HepG2 (cell line): ENCODE measurements around the gene NDOR1. TPM values are rescaled to one million over a fixed set of nuclear protein-coding genes. Genes with fewer than 3 reads are reported as not detected.

Source experiments
- ATF7-NPFF ChIP-seq: sonication (generic); formaldehyde crosslinking; IDR thresholded peaks from 2 replicates; pipeline ENCODE4 v1.8.1; 2023; ENCODE audit warnings: mild to moderate bottlenecking, low read depth, missing genetic modification reagents, moderate library complexity
- CBX1 ChIP-seq: IDR thresholded peaks from one replicate; pipeline ENCODE4 v1.6.1; 2016; ENCODE audit warnings: antibody characterized with exemption, low read depth
- DNMT1 ChIP-seq: sonication (generic); formaldehyde crosslinking; IDR thresholded peaks from 2 replicates; pipeline ENCODE4 v1.5.1; 2020; ENCODE audit warnings: mild to moderate bottlenecking, missing genetic modification reagents
- GATA4 ChIP-seq: sonication (generic); IDR thresholded peaks from 2 replicates; pipeline ENCODE4 v1.6.1; 2016; ENCODE audit warnings: antibody characterized with exemption, low read depth, borderline replicate concordance
- HES4 ChIP-seq: sonication (generic); formaldehyde crosslinking; IDR thresholded peaks from 2 replicates; pipeline ENCODE4 v1.9.0; 2021; ENCODE audit warnings: mild to moderate bottlenecking, missing genetic modification reagents, borderline replicate concordance
- KLF16 ChIP-seq, 2 experiments: sonication (generic) in 1 of 2; formaldehyde crosslinking in 1 of 2; IDR thresholded peaks; 2 replicates each; pipeline versions ENCODE4 v1.6.1 to v1.8.0; 2016 to 2023; ENCODE audit warnings: missing genetic modification reagents in 2 of 2, missing compliant biosample characterization in 1 of 2
- MYC ChIP-seq: sonication (generic); formaldehyde crosslinking; IDR thresholded peaks from 2 replicates; pipeline ENCODE4 v1.9.0; 2021; ENCODE audit warnings: missing genetic modification reagents, borderline replicate concordance
- NR3C1 ChIP-seq: sonication (generic); formaldehyde crosslinking; IDR thresholded peaks from 2 replicates; pipeline ENCODE4 v1.4.0; 2020; ENCODE audit warnings: missing genetic modification reagents
- RARA ChIP-seq: IDR thresholded peaks from 2 replicates; pipeline ENCODE4 v1.6.1; 2016; ENCODE audit warnings: missing genetic modification reagents, missing compliant biosample characterization
- RFXANK ChIP-seq: IDR thresholded peaks from 2 replicates; pipeline ENCODE4 v1.6.1; 2016
- ZNF234 ChIP-seq: sonication (generic); formaldehyde crosslinking; conservative IDR thresholded peaks from 2 replicates; pipeline ENCODE4 v1.5.1; 2020; ENCODE audit warnings: mild to moderate bottlenecking, missing genetic modification reagents
- ZNF510 ChIP-seq: sonication (generic); formaldehyde crosslinking; IDR thresholded peaks from 2 replicates; pipeline ENCODE4 v1.4.0; 2020; ENCODE audit warnings: low read depth, mild to moderate bottlenecking, missing genetic modification reagents
- ZNF564 ChIP-seq: sonication (generic); formaldehyde crosslinking; IDR thresholded peaks from 2 replicates; pipeline ENCODE4 v1.8.1; 2023; ENCODE audit warnings: mild to moderate bottlenecking, missing genetic modification reagents
- ZZZ3 ChIP-seq: sonication (generic); formaldehyde crosslinking; IDR thresholded peaks from 2 replicates; pipeline ENCODE4 v1.4.0; 2020; ENCODE audit warnings: missing genetic modification reagents, mild to moderate bottlenecking, borderline replicate concordance
- polyA plus RNA-seq, 8 experiments: library from polyadenylated mRNA; depleted of rRNA in 3 of 8; stranded (reverse) in 7 of 8; unstranded in 1 of 8; fragments of >200 nt; fragmentation: Illumina TruSeq in 4 of 8; extraction: Trizol in 4 of 8; gene quantifications; 2 replicates each; pipeline versions ENCODE4 v1.2.1 to v1.2.3, GENCODE V29; 2011 to 2016; ENCODE audit warnings: low read depth in 4 of 8, missing spikeins in 1 of 8, mixed read lengths in 1 of 8; ENCODE audit not compliant: insufficient read depth in 1 of 8
- total RNA-seq, 5 experiments: library from RNA; depleted of rRNA; stranded (reverse); fragments of >200 nt; fragmentation: Illumina TruSeq; extraction: Trizol; gene quantifications; 2 replicates each; pipeline ENCODE4 v1.2.3, GENCODE V29; 2016; ENCODE audit warnings: low read depth in 1 of 5
- TF ChIP-seq, protein P1 (sequence below): sonication (generic); formaldehyde crosslinking; IDR thresholded peaks from 2 replicates; pipeline ENCODE4 v1.8.0; 2023; ENCODE audit warnings: mild to moderate bottlenecking, missing genetic modification reagents
- TF ChIP-seq, protein P2 (sequence below): sonication (generic); formaldehyde crosslinking; IDR thresholded peaks from 2 replicates; pipeline ENCODE4 v1.4.0; 2020; ENCODE audit warnings: missing genetic modification reagents
- TF ChIP-seq, protein P3 (sequence below): sonication (generic); formaldehyde crosslinking; IDR thresholded peaks from 2 replicates; pipeline ENCODE4 v1.4.0; 2020; ENCODE audit warnings: mild to moderate bottlenecking, low read depth, missing genetic modification reagents
- TF ChIP-seq, protein P4 (sequence below): sonication (generic); formaldehyde crosslinking; IDR thresholded peaks from 2 replicates; pipeline ENCODE4 v1.5.0; 2020; ENCODE audit warnings: mild to moderate bottlenecking, missing genetic modification reagents
- TF ChIP-seq, protein P5 (sequence below): IDR thresholded peaks from 2 replicates; pipeline ENCODE4 v1.6.1; 2016; ENCODE audit warnings: missing biosample characterization, missing genetic modification reagents, low read depth

The NDOR1 gene
- total and polyA plus RNA-seq, 2 of the 13 experiments (the other 11 are each of a cell fraction or from before 2014, with no cell fraction given), result 3.6 to 8.7 TPM

DNA sequence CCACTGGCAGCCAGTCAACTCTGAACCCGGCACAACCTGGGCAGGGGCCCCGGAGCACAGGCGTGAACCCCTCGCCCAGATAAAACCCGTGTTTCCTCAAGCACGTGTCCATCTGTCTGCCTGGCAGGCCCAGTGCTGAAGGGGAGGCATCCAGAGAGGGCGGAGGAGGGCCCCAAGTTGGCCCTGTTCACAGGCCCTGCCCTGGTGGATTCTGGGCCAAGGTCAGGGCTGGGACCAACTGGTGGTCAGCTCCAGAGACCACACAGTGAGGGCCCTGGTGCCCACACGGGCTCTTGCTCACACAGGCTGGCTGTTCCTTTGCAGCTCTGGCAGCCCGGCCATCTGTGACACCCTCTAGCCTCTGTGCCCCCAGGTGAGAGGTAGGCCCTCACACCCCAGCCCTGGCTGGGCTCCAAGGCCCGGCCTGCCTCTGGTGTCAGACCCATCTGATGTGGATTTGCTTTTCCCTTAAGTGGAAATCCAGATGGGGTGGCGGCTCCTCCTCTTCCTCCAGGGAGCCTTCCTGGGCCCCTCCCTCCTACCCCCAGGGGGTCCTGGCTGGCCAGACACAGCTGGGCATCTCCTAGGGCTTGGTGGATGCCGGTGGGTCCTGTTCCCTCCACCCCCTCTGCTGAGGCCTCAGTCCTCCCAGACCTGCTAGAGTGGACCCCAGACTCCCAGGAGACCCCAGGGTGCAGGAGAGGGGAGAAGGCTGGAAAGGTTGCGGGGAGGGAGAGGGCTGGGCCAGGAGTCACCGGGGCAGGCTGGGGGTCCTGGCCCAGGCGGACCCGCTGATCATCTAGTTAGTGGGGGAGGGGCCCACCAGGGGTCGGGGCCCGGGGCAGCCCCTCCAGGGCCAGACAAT is 45.1 kb downstream of the NDOR1 start (continued):
- TF ChIP-seq, protein P1, sequence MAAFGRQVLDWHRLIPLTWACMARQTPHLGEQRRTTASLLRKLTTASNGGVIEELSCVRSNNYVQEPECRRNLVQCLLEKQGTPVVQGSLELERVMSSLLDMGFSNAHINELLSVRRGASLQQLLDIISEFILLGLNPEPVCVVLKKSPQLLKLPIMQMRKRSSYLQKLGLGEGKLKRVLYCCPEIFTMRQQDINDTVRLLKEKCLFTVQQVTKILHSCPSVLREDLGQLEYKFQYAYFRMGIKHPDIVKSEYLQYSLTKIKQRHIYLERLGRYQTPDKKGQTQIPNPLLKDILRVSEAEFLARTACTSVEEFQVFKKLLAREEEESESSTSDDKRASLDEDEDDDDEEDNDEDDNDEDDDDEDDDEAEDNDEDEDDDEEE (CRISPR knock-in tag), result no peak
- no peak for TF ChIP-seq KLF16 (CRISPR knock-in tag; IDR thresholded peaks at IDR 0.05)
- no peak for TF ChIP-seq ZNF564 (CRISPR knock-in tag)
- TF ChIP-seq, protein P2, sequence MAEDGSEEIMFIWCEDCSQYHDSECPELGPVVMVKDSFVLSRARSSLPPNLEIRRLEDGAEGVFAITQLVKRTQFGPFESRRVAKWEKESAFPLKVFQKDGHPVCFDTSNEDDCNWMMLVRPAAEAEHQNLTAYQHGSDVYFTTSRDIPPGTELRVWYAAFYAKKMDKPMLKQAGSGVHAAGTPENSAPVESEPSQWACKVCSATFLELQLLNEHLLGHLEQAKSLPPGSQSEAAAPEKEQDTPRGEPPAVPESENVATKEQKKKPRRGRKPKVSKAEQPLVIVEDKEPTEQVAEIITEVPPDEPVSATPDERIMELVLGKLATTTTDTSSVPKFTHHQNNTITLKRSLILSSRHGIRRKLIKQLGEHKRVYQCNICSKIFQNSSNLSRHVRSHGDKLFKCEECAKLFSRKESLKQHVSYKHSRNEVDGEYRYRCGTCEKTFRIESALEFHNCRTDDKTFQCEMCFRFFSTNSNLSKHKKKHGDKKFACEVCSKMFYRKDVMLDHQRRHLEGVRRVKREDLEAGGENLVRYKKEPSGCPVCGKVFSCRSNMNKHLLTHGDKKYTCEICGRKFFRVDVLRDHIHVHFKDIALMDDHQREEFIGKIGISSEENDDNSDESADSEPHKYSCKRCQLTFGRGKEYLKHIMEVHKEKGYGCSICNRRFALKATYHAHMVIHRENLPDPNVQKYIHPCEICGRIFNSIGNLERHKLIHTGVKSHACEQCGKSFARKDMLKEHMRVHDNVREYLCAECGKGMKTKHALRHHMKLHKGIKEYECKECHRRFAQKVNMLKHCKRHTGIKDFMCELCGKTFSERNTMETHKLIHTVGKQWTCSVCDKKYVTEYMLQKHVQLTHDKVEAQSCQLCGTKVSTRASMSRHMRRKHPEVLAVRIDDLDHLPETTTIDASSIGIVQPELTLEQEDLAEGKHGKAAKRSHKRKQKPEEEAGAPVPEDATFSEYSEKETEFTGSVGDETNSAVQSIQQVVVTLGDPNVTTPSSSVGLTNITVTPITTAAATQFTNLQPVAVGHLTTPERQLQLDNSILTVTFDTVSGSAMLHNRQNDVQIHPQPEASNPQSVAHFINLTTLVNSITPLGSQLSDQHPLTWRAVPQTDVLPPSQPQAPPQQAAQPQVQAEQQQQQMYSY (CRISPR knock-in tag), result no peak
- peak; percentile 45; the same call in 1 of the 2 replicates for TF ChIP-seq RARA
- TF ChIP-seq DNMT1 (CRISPR knock-in tag), result no peak
- no peak for TF ChIP-seq RFXANK
- TF ChIP-seq, protein P3, sequence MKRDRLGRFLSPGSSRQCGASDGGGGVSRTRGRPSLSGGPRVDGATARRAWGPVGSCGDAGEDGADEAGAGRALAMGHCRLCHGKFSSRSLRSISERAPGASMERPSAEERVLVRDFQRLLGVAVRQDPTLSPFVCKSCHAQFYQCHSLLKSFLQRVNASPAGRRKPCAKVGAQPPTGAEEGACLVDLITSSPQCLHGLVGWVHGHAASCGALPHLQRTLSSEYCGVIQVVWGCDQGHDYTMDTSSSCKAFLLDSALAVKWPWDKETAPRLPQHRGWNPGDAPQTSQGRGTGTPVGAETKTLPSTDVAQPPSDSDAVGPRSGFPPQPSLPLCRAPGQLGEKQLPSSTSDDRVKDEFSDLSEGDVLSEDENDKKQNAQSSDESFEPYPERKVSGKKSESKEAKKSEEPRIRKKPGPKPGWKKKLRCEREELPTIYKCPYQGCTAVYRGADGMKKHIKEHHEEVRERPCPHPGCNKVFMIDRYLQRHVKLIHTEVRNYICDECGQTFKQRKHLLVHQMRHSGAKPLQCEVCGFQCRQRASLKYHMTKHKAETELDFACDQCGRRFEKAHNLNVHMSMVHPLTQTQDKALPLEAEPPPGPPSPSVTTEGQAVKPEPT (CRISPR knock-in tag), result no peak
- TF ChIP-seq CBX1, result no peak
- TF ChIP-seq GATA4, result no peak
- TF ChIP-seq, protein P4, sequence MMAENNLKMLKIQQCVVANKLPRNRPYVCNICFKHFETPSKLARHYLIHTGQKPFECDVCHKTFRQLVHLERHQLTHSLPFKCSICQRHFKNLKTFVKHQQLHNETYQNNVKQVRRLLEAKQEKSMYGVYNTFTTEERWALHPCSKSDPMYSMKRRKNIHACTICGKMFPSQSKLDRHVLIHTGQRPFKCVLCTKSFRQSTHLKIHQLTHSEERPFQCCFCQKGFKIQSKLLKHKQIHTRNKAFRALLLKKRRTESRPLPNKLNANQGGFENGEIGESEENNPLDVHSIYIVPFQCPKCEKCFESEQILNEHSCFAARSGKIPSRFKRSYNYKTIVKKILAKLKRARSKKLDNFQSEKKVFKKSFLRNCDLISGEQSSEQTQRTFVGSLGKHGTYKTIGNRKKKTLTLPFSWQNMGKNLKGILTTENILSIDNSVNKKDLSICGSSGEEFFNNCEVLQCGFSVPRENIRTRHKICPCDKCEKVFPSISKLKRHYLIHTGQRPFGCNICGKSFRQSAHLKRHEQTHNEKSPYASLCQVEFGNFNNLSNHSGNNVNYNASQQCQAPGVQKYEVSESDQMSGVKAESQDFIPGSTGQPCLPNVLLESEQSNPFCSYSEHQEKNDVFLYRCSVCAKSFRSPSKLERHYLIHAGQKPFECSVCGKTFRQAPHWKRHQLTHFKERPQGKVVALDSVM (CRISPR knock-in tag), result no peak
- TF ChIP-seq ATF7-NPFF (CRISPR knock-in tag), result 0 out of 2 replicates have a peak, but pooled peaks have one; percentile 30
- TF ChIP-seq MYC (CRISPR knock-in tag), result peak; percentile 76
- no peak for TF ChIP-seq ZNF510 (CRISPR knock-in tag)
- no peak for TF ChIP-seq NR3C1 (CRISPR knock-in tag)
- no peak for TF ChIP-seq ZNF234 (CRISPR knock-in tag)
- TF ChIP-seq ZZZ3 (CRISPR knock-in tag), result no peak
- TF ChIP-seq, protein P5, sequence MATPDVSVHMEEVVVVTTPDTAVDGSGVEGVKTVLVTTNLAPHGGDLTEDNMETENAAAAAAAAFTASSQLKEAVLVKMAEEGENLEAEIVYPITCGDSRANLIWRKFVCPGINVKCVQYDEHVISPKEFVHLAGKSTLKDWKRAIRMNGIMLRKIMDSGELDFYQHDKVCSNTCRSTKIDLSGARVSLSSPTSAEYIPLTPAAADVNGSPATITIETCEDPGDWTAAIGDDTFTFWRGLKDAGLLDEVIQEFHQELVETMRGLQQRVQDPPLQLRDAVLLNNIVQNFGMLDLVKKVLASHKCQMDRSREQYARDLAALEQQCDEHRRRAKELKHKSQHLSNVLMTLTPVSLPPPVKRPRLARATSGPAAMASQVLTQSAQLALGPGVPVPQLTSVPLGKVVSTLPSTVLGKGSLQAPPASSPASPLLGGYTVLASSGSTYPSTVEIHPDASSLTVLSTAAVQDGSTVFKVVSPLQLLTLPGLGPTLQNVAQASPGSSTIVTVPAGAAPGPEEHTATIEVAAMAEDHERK (CRISPR knock-in tag), result no peak
- 0 out of 2 replicates have a peak, but pooled peaks have one; percentile 24 for TF ChIP-seq HES4 (CRISPR knock-in tag)
